ENCODE data around the gene NFE2L2. TPM values are rescaled to one million over a fixed set of nuclear protein-coding genes. Genes with fewer than 3 reads are reported as not detected.

NFE2L2 gene
- 57.1 to 65.8 TPM (median 63.3 TPM) in 5 replicates for total RNA-seq (2022; extraction: Qiagen RNA extraction; ENCODE audit: low read depth)

DNA sequence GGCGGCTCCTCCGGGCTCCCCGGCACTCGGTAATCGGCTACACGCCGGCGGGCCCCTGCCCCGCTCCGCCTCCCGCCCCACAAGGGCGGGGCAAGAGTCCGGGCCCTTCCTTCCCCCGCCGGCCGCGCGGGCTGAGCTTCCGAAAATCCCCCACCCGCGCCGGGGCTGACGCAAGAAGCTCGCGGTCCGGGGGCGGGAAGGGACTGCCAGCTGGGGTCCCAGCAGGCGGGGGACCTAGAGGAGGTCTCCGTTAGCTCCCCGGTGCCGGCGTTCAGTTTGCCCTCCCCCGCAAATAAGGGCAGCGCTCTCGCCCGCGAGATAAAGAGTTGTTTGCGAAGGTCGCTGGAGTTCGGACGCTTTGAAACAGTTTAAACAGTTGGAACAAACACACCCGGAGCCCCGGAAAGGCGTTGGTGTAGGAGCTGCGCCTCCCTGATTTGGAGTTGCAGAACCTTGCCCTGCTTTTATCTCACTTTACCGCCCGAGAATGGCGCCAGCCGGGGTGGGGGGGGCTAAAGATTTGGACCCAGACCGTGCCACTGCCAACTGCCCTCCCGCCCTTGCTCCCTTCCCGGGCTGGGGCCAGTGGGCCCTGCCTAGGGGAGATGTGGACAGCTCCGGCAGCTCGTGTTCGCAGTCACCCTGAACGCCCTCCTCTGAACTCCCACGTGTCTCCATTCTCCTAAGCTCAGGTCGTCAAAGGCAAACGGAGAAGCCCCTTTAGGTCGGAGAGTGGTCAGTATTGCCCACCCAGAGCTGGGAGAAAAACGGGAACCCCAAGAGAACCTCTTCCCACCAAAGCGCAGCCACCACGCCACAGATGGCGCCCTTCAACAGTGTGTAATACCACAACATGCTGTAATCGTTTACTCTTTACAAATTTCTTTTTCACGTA, at the start of gene NFE2L2:
NFE2L2 (minus strand) TSS at position 35 of the 895 bp plus-strand sequence. CDS start 151 bp downstream, outside the sequence.

DNA sequence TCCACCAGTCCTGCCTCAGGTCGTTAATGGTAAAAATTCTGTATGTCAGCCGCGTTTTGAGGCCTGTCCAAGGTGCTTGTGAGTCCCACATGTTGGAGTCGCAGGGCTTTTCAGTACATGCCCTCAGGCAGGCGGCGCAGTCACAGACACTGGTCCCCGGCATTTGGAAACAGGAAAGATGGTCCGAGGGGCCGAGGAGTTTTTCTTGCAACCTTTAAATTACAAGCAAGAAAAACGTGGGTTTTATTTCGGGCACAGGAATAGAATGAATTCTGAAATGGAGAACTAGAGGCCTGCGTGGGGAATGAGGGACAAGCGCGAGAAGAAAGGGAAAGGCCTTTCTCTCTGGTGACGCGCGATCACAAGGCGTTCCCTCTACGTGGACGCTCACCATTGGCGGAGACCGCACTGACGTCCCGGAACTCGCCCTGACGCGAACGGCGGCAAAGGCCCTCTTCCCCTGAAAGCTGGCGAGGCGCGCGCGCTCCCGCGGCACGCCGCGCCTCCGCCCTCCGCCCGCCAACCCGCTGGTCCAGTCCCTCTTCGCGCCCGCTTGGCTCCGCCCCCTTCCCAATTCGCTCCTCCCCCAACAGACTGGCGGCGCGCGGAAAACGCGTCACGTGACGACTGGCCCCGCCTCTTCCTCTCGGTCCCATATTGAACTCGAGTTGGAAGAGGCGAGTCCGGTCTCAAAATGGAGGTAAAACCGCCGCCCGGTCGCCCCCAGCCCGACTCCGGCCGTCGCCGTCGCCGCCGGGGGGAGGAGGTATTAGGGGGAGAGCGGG, 52.2 kb downstream of the NFE2L2 start, which contains the start of gene HNRNPA3:
HNRNPA3 (plus strand) TSS at position 689 of the 785 bp plus-strand sequence; CDS start at position 695, 6 bp downstream.

Other genes starting within 250 kb of the NFE2L2 start
- 366 to 451 TPM (median 370 TPM) in 5 replicates for gene HNRNPA3, start 51.9 kb downstream of the NFE2L2 start, total RNA-seq (2022; extraction: Qiagen RNA extraction; ENCODE audit: low read depth)
- 37.5 to 57.7 TPM (median 51.8 TPM) in 5 replicates for gene AGPS, start 128.0 kb upstream of the NFE2L2 start, total RNA-seq (2022; extraction: Qiagen RNA extraction; ENCODE audit: low read depth)

Measured in A549 treated with DMSO at 1 μM for 4 hours (cell line).